Measurements from ENCODE around the gene FZD10.

DNA sequence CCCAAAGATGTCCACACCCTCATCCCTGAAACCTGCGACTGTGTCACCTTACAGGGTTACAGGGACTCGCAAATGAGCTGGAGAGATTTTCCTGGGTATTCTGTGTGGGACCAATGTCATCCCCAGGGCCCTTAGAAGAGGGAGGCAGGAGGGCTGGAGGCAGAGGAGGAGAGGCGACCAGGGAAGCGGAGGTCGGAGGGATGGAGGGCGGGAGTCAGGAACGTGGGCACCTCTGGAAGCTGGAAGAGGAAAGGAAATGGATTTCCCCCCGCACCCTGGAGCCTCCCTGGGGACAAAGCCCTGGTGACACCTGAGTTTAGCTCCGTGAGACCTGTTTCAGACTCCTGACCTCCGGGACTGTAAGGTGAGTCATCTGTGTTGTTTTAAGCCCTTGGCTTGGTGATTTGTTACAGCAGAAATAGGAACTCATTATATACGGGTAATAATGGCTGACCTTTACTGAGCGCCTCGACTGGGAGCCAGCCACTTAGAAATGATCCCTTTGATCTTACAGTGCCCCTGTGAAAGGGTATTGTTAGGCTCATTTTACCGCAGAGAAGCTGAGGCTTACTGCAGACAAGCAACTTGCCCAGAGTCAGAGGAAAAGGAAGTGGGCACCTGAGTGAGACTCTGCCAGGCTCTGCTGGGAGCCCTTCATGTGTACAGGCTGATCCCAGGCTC is 29.3 kb upstream of the FZD10 start:
- TF ChIP-seq, protein P1, sequence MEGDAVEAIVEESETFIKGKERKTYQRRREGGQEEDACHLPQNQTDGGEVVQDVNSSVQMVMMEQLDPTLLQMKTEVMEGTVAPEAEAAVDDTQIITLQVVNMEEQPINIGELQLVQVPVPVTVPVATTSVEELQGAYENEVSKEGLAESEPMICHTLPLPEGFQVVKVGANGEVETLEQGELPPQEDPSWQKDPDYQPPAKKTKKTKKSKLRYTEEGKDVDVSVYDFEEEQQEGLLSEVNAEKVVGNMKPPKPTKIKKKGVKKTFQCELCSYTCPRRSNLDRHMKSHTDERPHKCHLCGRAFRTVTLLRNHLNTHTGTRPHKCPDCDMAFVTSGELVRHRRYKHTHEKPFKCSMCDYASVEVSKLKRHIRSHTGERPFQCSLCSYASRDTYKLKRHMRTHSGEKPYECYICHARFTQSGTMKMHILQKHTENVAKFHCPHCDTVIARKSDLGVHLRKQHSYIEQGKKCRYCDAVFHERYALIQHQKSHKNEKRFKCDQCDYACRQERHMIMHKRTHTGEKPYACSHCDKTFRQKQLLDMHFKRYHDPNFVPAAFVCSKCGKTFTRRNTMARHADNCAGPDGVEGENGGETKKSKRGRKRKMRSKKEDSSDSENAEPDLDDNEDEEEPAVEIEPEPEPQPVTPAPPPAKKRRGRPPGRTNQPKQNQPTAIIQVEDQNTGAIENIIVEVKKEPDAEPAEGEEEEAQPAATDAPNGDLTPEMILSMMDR (IDR thresholded peaks at IDR 0.05) = no peak
- TF ChIP-seq POLR2A (IDR thresholded peaks at IDR 0.05) (no peak), EP300 (IDR thresholded peaks at IDR 0.05) (no peak)

Measured in ovary (tissue), 3 donors.